Neural progenitor cell (in vitro differentiated cells): Measurements from ENCODE around the gene AMN1.

Experiments used
- CTCF ChIP-seq: fragments of 200-600 bp; sonication (generic); IDR thresholded peaks from 2 replicates; pipeline ENCODE4 v1.5.1; 2017; ENCODE audit warnings: antibody characterized with exemption, mild to moderate bottlenecking
- EZH2 ChIP-seq: fragments of 200-600 bp; sonication (generic); IDR thresholded peaks from 2 replicates; pipeline ENCODE4 v1.6.1; 2017; ENCODE audit warnings: antibody characterized with exemption, mild to moderate bottlenecking, moderate library complexity

DNA sequence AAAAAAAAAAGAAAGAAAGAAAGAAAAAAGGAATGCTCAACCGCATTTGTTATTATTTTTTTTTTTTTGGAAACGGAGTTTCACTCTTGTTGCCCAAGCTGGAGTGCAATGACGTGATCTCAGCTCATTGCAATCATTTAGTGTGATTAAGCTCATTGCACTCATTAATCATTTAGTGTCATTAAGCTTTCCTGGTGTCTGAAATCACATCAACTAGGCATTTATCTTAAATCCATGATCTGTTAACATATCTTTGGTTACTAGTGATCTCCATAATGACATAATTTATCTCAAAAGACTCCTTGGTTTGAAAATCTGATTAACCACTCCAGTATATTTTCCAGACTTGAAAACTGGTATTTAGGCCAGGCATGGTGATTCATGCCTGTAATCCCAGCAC, 43.0 kb downstream of the AMN1 start:
- TF ChIP-seq CTCF (no peak), EZH2 (no peak)
